Spinal cord (tissue), 10 donors: ENCODE measurements around the gene RRP9. TPM values are rescaled to one million over a fixed set of nuclear protein-coding genes. Genes with fewer than 3 reads are reported as not detected.

Source experiments
- DNase-seq, 6 donors: peaks; one replicate each; pipeline versions ENCODE4 v3.0.0 to v3.0.0-alpha.2; 2013 to 2015; ENCODE audit warnings: low spot score in 6 of 6, low read depth in 4 of 6
- H3K27ac ChIP-seq: one replicate; pipeline ENCODE4 v1.5.1; 2013; ENCODE audit warnings: low read depth, low read length, control low read depth
- H3K27me3 ChIP-seq: one replicate; pipeline ENCODE4 v1.6.1; 2013; ENCODE audit warnings: low read length; ENCODE audit not compliant: control insufficient read depth, insufficient read depth
- H3K36me3 ChIP-seq: one replicate; pipeline ENCODE4 v1.6.1; 2013; ENCODE audit warnings: low read length; ENCODE audit not compliant: control insufficient read depth, insufficient read depth
- H3K4me1 ChIP-seq: one replicate; pipeline ENCODE4 v1.6.1; 2013; ENCODE audit warnings: low read length; ENCODE audit not compliant: control insufficient read depth, insufficient read depth
- H3K4me3 ChIP-seq: one replicate; pipeline ENCODE4 v1.5.1; 2013; ENCODE audit warnings: low read depth, low read length, control low read depth
- H3K9me3 ChIP-seq: one replicate; pipeline ENCODE4 v1.6.1; 2013; ENCODE audit warnings: low read length; ENCODE audit not compliant: control insufficient read depth, insufficient read depth
- WGBS: methylation state at CpG from one replicate; pipeline ENCODE4 v1.1.5; 2013; ENCODE audit warnings: missing lambda C conversion rate; ENCODE audit not compliant: insufficient coverage; 5-methylcytosine and 5-hydroxymethylcytosine counted together
- polyA plus RNA-seq, 2 donors: library from polyadenylated mRNA; unstranded; fragments of 120-200 nt; gene quantifications; one replicate each; pipeline ENCODE4 v1.2.1, GENCODE V29; 2013; ENCODE audit not compliant: insufficient read length in 2 of 2
- small RNA-seq: library from RNA; depleted of rRNA; stranded (forward); fragments of <200 nt; gene quantifications from one replicate; pipeline ENCODE3, GENCODE V24; 2014; ENCODE audit warnings: low replicate concordance
- total RNA-seq, 2 donors: library from RNA; depleted of rRNA in 1 of 2; stranded (reverse); fragments of 120-200 nt in 1 of 2; fragments of >200 nt in 1 of 2; gene quantifications; one replicate each; pipeline versions ENCODE4 v1.2.3 to v1.2.4, GENCODE V29; 2013 to 2014
- donor health status: healthy.

RRP9 gene
- total and polyA plus RNA-seq, 4 donors, result 10.2 to 22.7 (median 17.7) TPM

- DNase-seq, result no peak
- H3K9me3 ChIP-seq, result no peaks in the 10 kb centered on the region
- H3K4me3 ChIP-seq, result no peak overlapping the region
- no peak overlapping the region for H3K27ac ChIP-seq
- 89% methylated on average over 11 of the region's 12 CpGs for WGBS
- H3K36me3 ChIP-seq, result no peaks in the 10 kb centered on the region
- no peaks in the 10 kb centered on the region for H3K4me1 ChIP-seq
- no peaks in the 10 kb centered on the region for H3K27me3 ChIP-seq
These were observed 53.1 kb downstream of the RRP9 start for GRCh38 chr3:51888463-51889105.

GRCh38 chr3:51887620-51888019 lies 54.1 kb downstream of the RRP9 start:
- Histone ChIP-seq H3K36me3 (no peaks in the 10 kb centered on the region), H3K4me3 (no peak overlapping the region), H3K9me3 (no peaks in the 10 kb centered on the region), H3K27me3 (no peaks in the 10 kb centered on the region), H3K4me1 (no peaks in the 10 kb centered on the region), H3K27ac (no peak overlapping the region)
- DNase-seq, result no peak
- 100% methylated on average over 1 of the region's 2 CpGs for WGBS

DNA sequence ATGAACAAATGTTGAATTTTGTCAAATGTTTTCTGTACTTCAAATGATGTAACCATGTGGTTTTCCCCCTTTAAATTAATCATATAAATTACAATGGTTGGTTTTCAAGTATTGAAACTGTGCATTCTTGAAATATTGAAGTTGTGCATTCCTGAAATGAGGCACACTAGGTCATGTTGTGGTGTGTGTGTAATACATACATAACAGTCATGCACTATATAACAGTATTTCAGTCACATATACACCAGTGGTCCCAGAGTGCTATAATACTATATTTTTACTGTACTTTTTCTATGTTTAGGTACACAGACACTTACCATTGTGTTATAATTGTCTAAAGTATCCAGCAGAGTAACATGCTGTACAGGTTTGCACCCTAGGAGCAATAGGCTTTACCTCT lies 55.3 kb downstream of the RRP9 start:
- Histone ChIP-seq H3K36me3 (no peaks in the 10 kb centered on the region), H3K27me3 (no peaks in the 10 kb centered on the region), H3K27ac (no peak overlapping the region), H3K4me1 (no peaks in the 10 kb centered on the region), H3K9me3 (no peaks in the 10 kb centered on the region), H3K4me3 (no peak overlapping the region)
- no peak for DNase-seq

Small RNA genes lying within 50 kb of the gene (small RNA-seq; reads per million reads assigned to genes)
- gene AC115284.1, result not detected

Other genes starting within 250 kb of the RRP9 start
- gene GRM2, start 234.8 kb downstream of the RRP9 start, total RNA-seq, result 1 to 10 TPM; 1.3 to 1.5 TPM
- gene GRM2, start 234.8 kb downstream of the RRP9 start, polyA plus RNA-seq, result 10 to 100 TPM in 1 of 2 donors, 1 to 10 TPM in 1; 5.6 to 10.2 TPM
- gene IQCF6, start 162.7 kb downstream of the RRP9 start, total RNA-seq, result not detected
- gene IQCF6, start 162.7 kb downstream of the RRP9 start, polyA plus RNA-seq, result not detected
- not detected for gene IQCF2, start 80.3 kb downstream of the RRP9 start, total RNA-seq
- gene IQCF2, start 80.3 kb downstream of the RRP9 start, polyA plus RNA-seq, result not detected
- gene IQCF5, start 66.3 kb downstream of the RRP9 start, total RNA-seq, result not detected
- gene IQCF5, start 66.3 kb downstream of the RRP9 start, polyA plus RNA-seq, result not detected
- not detected for gene IQCF1, start 38.6 kb downstream of the RRP9 start, total RNA-seq
- under 1 TPM in 1 of 2 donors, not detected in 1; 0.39 TPM for gene IQCF1, start 38.6 kb downstream of the RRP9 start, polyA plus RNA-seq
- gene PARP3, start 459 bp upstream of the RRP9 start, total RNA-seq, result 10 to 100 TPM in 1 of 2 donors, 1 to 10 TPM in 1; 5.9 to 13.2 TPM
- 10 to 100 TPM; 11.6 to 14.7 TPM for gene PARP3, start 459 bp upstream of the RRP9 start, polyA plus RNA-seq
- 1 to 10 TPM; 1.2 to 4.6 TPM for gene GPR62, start 13.5 kb upstream of the RRP9 start, total RNA-seq
- gene GPR62, start 13.5 kb upstream of the RRP9 start, polyA plus RNA-seq, result 1 to 10 TPM; 2.5 to 2.9 TPM
- 10 to 100 TPM; 53.5 to 98.8 TPM for gene PCBP4, start 25.6 kb upstream of the RRP9 start, total RNA-seq
- gene PCBP4, start 25.6 kb upstream of the RRP9 start, polyA plus RNA-seq, result 100 to 1,000 TPM; 218 to 271 TPM
- 10 to 100 TPM in 1 of 2 donors, 1 to 10 TPM in 1; 5.9 to 24.0 TPM for gene ABHD14B, start 32.1 kb upstream of the RRP9 start, total RNA-seq
- gene ABHD14B, start 32.1 kb upstream of the RRP9 start, polyA plus RNA-seq, result 10 to 100 TPM; 13.5 to 21.3 TPM
- 10 to 100 TPM; 20.5 to 55.1 TPM for gene ABHD14A, start 33.2 kb upstream of the RRP9 start, total RNA-seq
- gene ABHD14A, start 33.2 kb upstream of the RRP9 start, polyA plus RNA-seq, result 10 to 100 TPM; 61.1 to 66.6 TPM
- gene ACY1, start 41.6 kb upstream of the RRP9 start, total RNA-seq, result 10 to 100 TPM in 1 of 2 donors, 1 to 10 TPM in 1; 3.8 to 29.8 TPM
- gene ACY1, start 41.6 kb upstream of the RRP9 start, polyA plus RNA-seq, result 10 to 100 TPM; 22.2 to 26.6 TPM
- 1,000 to 10,000 TPM in 1 of 2 donors, 100 to 1,000 TPM in 1; 425 to 1,251 TPM for gene RPL29, start 54.0 kb upstream of the RRP9 start, total RNA-seq
- gene RPL29, start 54.0 kb upstream of the RRP9 start, polyA plus RNA-seq, result 1,000 to 10,000 TPM; 1,191 to 1,243 TPM
- 10 to 100 TPM in 1 of 2 donors, 1 to 10 TPM in 1; 9.2 to 13.8 TPM for gene DUSP7, start 114.7 kb upstream of the RRP9 start, total RNA-seq
- 10 to 100 TPM; 28.4 to 29.6 TPM for gene DUSP7, start 114.7 kb upstream of the RRP9 start, polyA plus RNA-seq
- 1 to 10 TPM; 3.9 to 5.0 TPM for gene POC1A, start 212.5 kb upstream of the RRP9 start, total RNA-seq
- 1 to 10 TPM; 7.5 to 8.5 TPM for gene POC1A, start 212.5 kb upstream of the RRP9 start, polyA plus RNA-seq